ENCODE data around the gene KTN1.

The KTN1 gene

GRCh38 chr14:55579724-55580469, at the start of gene KTN1:
Gene KTN1 (plus strand): TSS chr14:55580207. CDS start chr14:55612049, 31,842 bp downstream.
- peak; percentile 73 for DNase-seq (ENCODE audit: low read depth, low spot score)

GRCh38 chr14:55530464-55530863, 49.5 kb upstream of the KTN1 start:
- DNase-seq (ENCODE audit: low read depth, low spot score), result peak; percentile 44

- DNase-seq (ENCODE audit: low read depth, low spot score), result peak; percentile 61
Observed at GRCh38 chr14:55532645-55533344, 47.2 kb upstream of the KTN1 start.

GRCh38 chr14:55533960-55534359, 46.0 kb upstream of the KTN1 start:
- DNase-seq (ENCODE audit: low read depth, low spot score), result peak; percentile 4

GRCh38 chr14:55535516-55536203, 44.3 kb upstream of the KTN1 start:
- no peak for DNase-seq (ENCODE audit: low read depth, low spot score)

GRCh38 chr14:55536204-55536708, 43.8 kb upstream of the KTN1 start:
- no peak for DNase-seq (ENCODE audit: low read depth, low spot score)

GRCh38 chr14:55537782-55538181, 42.2 kb upstream of the KTN1 start:
- no peak for DNase-seq (ENCODE audit: low read depth, low spot score)

- DNase-seq (ENCODE audit: low read depth, low spot score), result no peak
Observed at GRCh38 chr14:55539975-55540374, 40.0 kb upstream of the KTN1 start.

- no peak for DNase-seq (ENCODE audit: low read depth, low spot score)
Observed at GRCh38 chr14:55540847-55541773, 38.9 kb upstream of the KTN1 start.

- DNase-seq (ENCODE audit: low read depth, low spot score), result no peak
Observed at GRCh38 chr14:55545779-55546178, 34.2 kb upstream of the KTN1 start.

GRCh38 chr14:55546212-55546874, 33.7 kb upstream of the KTN1 start:
- no peak for DNase-seq (ENCODE audit: low read depth, low spot score)

- DNase-seq (ENCODE audit: low read depth, low spot score), result no peak
Observed at GRCh38 chr14:55547650-55548315, 32.2 kb upstream of the KTN1 start.

GRCh38 chr14:55553791-55554190, 26.2 kb upstream of the KTN1 start:
- no peak for DNase-seq (ENCODE audit: low read depth, low spot score)

GRCh38 chr14:55556929-55557623, 22.9 kb upstream of the KTN1 start:
- DNase-seq (ENCODE audit: low read depth, low spot score), result peak; percentile 55

GRCh38 chr14:55562135-55562534, 17.9 kb upstream of the KTN1 start:
- no peak for DNase-seq (ENCODE audit: low read depth, low spot score)

- no peak for DNase-seq (ENCODE audit: low read depth, low spot score)
Observed at GRCh38 chr14:55568618-55569017, 11.4 kb upstream of the KTN1 start.

- DNase-seq (ENCODE audit: low read depth, low spot score), result no peak
Observed at GRCh38 chr14:55571125-55571889, 8.7 kb upstream of the KTN1 start.

- DNase-seq (ENCODE audit: low read depth, low spot score), result no peak
Observed at GRCh38 chr14:55572578-55572977, 7.4 kb upstream of the KTN1 start.

- no peak for DNase-seq (ENCODE audit: low read depth, low spot score)
Observed at GRCh38 chr14:55574988-55575387, 5.0 kb upstream of the KTN1 start.

All from ELF-1 (cell line).